CD4-positive, alpha-beta T cell treated with Interleukin-6 at 100 ng/mL for 8 hours (primary cell): ENCODE data around the gene OR7A5.
"Not testable (repeated sequence)": the region's sequence is repeated elsewhere in the genome, so short reads cannot be mapped to it uniquely, and the experiment has no call there.

Experiments used
- DNase-seq: peaks from one replicate; pipeline ENCODE4 v3.0.0-alpha.2; 2020; ENCODE audit warnings: mixed read lengths, low spot score

Gene OR7A5

GRCh38 chr19:14835011-14835410 is at the start of gene OR7A5, which contains the start of gene OR7C1:
OR7A5 (minus strand) TSS chr19:14835185; CDS start chr19:14828241, 6,944 bp downstream.
OR7C1 (minus strand) TSS chr19:14835185; CDS start chr19:14800136, 35,049 bp downstream.
- no peak for DNase-seq

DNA sequence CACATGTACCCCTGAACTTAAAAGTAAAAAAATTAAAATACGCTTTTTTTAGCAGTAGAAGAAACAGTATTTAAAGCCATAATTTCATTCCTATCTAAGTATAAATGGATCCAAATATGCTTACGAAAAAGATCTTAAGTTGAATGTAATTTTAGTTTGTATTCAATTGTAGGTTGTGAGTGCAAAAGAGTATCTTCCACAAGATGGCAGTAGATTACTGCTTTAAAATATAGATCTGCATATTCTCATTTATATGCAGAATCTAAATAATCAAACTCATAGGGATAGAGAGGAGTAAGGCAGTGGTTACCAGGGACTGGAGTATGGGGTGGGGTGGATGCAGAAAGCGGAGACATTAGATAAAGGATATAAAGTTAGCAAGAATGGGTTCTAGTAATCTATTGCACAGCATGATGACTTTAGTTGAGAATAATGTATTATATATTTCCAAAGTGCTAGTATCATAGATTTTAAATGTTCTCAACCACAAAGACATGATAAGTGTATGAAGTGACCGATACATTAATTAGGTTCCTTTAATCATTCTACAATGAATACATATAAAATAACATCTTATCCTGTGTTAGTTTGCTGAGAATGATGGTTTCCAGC is 36.7 kb upstream of the OR7A5 start:
- no peak for DNase-seq

DNA sequence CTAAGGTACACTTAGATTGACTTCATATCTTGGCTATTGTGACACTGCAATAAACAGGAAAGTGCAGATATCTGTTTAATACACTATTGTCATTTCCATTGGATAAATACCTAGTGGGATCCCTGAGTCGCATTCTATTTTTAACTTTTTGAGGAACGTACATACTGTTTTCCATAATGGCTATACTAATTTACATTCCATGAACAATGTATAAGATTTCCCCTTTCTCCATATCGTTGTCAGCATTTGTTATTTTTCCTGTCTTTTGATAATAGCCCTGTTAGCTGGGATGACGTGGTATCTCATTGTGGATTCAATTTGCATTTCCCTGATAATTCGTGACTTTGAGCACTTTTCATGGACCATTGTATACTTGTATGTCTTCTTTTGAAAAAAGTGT is 33.5 kb upstream of the OR7A5 start:
- DNase-seq: no peak

DNA sequence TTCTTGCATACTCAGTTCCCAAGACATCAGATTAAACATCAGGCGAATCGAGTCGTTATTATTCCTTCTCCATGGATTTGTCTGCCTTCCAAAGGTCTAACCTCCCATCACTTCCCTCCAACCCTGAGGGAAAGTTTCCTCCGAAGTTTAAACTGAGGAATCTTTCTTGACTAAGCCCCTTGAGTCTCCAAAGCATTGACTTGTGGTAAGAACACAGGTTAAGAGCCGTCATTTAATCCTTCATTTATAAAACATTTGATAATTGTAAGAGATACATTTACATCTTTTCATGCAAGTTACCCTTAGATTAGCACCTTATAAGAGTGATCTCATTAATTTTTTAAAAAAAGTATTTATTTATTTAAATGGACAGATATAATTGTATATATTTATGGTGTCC is 13.8 kb upstream of the OR7A5 start, which contains the start of gene OR7A10:
Gene OR7A10, minus strand, starts transcription at position 101 of the 400 bp plus-strand sequence. CDS start 7,045 bp downstream, outside the sequence.
- no peak for DNase-seq

- no peak for DNase-seq
Measured at GRCh38 chr19:14843578-14843977, 8.6 kb upstream of the OR7A5 start.

- DNase-seq: no peak
Measured at GRCh38 chr19:14843169-14843568, 8.2 kb upstream of the OR7A5 start.

- DNase-seq: no peak
Measured at GRCh38 chr19:14840206-14840605, 5.2 kb upstream of the OR7A5 start.

- DNase-seq: no peak
Measured at GRCh38 chr19:14837391-14837790, 2.4 kb upstream of the OR7A5 start.

DNA sequence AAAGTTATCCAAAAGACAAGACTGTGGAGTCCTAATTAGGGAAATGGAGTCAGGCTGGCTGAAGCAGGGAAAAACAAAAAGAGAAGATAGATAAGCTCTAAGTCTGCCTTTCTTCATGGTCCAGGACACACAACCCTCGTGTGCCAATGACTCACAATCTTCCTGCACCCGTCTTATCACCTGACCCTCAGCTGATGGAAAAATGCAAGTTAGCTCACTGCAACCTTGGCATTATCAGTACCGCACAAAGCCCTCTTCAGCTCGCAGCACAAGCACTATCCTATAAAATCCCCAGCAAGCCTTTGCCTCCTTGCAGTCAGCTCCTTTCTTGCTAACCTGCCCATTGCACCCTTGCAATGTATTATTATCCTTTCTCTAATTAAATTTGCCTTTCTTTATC is 4.3 kb downstream of the OR7A5 start:
- no peak for DNase-seq

- DNase-seq: no peak
Measured at GRCh38 chr19:14826006-14826405, 9.0 kb downstream of the OR7A5 start.

DNA sequence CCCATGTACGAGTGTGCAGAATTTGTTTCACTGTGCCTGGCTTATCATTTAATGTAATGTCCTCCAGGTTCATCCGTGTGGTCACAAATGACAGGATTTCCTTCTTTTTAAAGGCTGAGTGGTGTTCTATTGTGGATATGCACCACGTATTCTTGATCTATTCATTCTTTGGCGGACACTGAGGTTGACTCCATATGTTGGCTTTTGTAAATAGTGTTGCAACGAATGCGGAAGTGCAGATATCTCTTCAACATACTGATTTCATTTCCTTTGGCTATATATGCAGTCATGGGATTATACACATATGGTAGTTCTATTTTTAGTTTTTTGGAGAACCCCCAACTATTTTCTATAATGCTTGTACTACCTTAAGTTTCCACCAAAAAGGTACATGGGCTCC is 13.0 kb downstream of the OR7A5 start:
- DNase-seq: no peak

DNA sequence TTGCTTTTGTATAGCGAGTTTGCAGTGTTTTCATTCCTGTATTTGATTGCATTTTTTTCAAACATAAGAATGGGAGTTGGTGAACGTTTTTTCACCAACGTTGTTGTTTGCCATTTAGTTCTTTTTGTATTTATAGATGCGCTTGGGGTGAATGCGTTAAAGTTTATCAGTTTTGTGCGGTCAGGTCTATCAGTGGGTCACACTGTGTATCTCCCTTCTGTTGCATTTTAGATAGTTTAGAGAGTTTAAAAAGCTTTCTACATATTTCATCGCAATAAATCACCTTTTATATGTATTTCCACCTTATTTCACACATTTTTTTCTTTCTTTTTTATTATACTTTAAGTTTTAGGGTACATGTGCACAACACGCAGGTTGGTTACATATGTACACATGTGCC is 16.4 kb downstream of the OR7A5 start:
- no peak for DNase-seq

DNA sequence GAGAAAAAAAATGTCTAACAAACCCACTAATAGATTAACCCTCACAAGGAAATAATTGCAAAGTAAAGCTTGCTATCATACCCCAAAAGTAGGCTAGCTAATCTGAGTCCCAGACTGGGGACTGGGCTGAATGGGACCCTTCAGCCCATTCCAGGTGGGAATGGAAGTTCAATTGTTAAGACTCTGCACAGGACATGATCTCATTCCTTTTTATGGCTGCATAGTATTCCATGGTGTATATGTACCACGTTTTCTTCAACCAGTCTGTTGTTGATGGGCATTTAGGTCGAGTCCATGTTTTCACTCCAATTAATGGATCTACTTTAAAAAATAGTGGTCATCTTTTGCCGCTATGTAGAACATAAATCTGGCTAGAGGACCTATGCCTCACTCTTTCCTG is 17.9 kb downstream of the OR7A5 start:
- DNase-seq: no peak

DNA sequence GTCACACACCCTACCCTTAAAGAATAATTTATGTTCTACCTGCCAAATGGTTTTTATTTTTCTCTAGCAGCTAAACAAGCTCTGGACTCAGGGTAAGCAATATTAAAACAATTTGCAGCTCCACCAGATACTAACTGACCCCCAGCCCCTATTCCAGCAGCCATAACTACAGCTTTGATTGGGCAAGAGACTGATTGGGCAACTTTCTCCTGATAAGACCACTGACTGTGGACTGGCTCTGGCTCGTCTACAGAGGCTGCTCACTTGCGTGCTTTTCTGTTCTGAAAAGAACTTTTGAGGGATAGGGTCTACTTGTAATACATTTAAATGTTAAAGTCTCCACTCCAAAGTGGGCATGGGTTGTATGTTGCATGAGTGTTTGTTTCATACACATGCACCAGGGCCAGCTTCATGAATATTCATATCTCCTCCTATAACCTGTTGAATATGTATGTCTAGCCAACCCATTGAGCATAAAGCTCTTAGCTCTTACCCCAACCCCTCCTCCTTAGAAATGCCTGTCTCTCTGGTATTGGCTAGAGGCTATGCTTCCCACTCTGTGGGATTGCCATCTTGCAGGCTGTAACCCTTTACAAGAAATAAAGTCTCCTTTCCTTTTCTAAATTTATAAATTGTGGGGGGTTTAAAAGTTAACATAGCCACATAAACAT is 19.9 kb downstream of the OR7A5 start:
- DNase-seq: no peak

- no peak for DNase-seq
Measured at GRCh38 chr19:14809272-14810057, 25.5 kb downstream of the OR7A5 start.

DNA sequence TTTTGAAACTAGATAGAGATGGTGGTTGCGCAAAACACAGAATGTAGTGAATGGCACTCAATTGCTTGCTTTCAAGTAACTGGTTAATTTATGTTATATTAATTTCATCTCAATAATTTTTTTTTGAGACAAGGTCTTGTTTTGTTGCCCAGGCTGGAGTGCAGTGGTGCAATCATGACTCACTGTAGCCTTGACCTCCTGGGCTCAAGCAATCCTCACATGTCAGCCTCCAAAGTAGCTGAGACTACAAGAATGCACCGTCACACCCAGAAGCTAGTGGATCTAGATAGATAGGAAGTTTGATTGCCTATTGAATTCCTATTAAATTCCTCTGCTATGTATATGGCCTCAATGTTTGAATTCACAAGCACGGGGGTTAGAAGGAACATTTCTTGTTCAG is 30.2 kb downstream of the OR7A5 start:
- DNase-seq: no peak

GRCh38 chr19:14798760-14799159 is 36.2 kb downstream of the OR7A5 start:
- DNase-seq: no peak

DNA sequence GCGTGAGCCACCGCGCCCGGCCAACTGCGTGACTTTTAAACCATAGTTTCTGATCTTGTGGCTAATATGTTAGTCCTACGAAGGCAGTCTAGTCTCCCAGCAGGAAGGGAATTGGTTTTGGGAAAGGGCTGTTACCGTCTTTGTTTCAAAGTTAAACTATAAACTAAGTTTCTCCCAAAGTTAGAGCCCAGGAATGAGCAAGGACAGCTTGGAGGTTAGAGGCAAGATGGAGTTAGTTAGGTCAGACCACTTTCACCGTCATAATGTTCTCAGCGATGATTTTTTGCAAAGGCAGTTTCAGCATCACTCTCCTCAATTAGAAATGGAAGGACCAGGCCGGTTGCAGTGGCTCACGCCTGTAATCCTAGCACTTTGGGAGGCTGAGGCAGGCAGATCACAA is 39.0 kb downstream of the OR7A5 start:
- DNase-seq: no peak

DNA sequence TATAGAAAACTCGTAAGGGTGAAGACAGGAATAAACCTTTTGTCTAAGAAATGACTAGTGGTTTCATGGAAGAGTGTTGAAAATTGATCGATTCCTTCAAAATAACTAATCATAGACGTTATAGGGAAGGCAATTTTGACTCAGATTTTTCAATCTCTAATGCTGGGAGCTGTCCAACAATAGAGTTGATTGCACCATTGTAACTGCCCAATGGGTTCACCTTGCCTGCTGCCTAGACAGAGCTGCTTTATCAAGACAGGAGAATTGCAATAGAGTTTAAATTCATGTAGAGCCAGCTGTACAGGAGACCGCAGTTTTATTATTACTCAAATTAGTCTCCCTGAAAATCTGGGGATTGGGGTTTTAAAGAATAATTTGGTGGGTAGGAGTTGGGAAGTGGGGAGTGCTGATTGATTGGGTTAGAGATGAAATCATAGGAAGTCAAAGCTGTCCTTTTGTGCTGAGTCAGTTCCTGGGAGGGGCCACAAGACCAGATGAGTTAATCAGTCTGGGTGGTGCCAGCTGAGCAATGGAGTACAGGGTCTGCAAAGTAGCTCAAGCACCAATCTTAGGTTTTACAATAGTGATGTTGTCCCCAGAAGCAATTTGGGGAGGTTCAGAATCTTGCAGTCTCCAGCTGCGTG is 39.8 kb downstream of the OR7A5 start:
- no peak for DNase-seq

DNA sequence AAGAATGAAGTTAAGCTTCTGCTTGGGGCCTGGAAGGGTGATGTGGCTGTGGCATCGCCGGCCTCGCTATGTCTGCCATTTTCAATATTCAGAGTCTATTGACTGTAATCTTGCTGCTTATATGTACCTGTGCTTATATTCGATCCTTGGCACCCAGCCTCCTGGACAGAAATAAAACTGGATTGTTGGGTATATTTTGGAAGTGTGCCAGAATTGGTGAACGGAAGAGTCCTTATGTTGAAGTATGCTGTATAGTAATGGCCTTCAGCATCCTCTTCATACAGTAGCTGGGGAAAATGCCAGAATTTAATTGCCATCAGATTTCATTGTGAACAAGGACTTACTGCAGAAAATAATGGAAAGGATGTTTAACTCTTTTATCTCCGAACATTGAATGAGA is 42.7 kb downstream of the OR7A5 start:
- DNase-seq: not testable (repeated sequence)

GRCh38 chr19:14786421-14786851 is 48.5 kb downstream of the OR7A5 start:
- DNase-seq: no peak

- not testable (repeated sequence) for DNase-seq
Measured at GRCh38 chr19:14785102-14785793, 49.7 kb downstream of the OR7A5 start.
